GM21447 (cell line): Measurements from ENCODE around the gene TXNL4A.
"Not testable (repeated sequence)": the region's sequence is repeated elsewhere in the genome, so short reads cannot be mapped to it uniquely, and the experiment has no call there.

ENCODE experiments used
- ATAC-seq: cut with Tn5 transposase; IDR thresholded peaks from one replicate; pipeline ENCODE4 v1.9.1; 2021; ENCODE audit not compliant: unreplicated experiment

TXNL4A gene

GRCh38 chr18:79999701-80000100 lies 11.3 kb upstream of the TXNL4A start:
- ATAC-seq = not testable (repeated sequence)

GRCh38 chr18:79991494-79991893 lies 3.1 kb upstream of the TXNL4A start:
- ATAC-seq = no peak

GRCh38 chr18:79989195-79989497 lies 783 bp upstream of the TXNL4A start:
- no peak for ATAC-seq

GRCh38 chr18:79988071-79988450 lies 302 bp downstream of the TXNL4A start:
- peak; percentile 64 for ATAC-seq

- no peak for ATAC-seq
Measured at GRCh38 chr18:79987566-79987965, 797 bp downstream of the TXNL4A start.

GRCh38 chr18:79986726-79987125 lies 1.6 kb downstream of the TXNL4A start:
- ATAC-seq = no peak

- no peak for ATAC-seq
Measured at GRCh38 chr18:79985172-79985571, 3.2 kb downstream of the TXNL4A start.

GRCh38 chr18:79983793-79984192 lies 4.6 kb downstream of the TXNL4A start:
- no peak for ATAC-seq

- no peak for ATAC-seq
Measured at GRCh38 chr18:79983253-79983652, 5.1 kb downstream of the TXNL4A start.

- ATAC-seq = no peak
Measured at GRCh38 chr18:79982736-79983135, 5.6 kb downstream of the TXNL4A start.

- ATAC-seq = no peak
Measured at GRCh38 chr18:79980585-79980984, 7.8 kb downstream of the TXNL4A start.

- no peak for ATAC-seq
Measured at GRCh38 chr18:79979843-79980242, 8.5 kb downstream of the TXNL4A start.

GRCh38 chr18:79975985-79976680 lies 12.2 kb downstream of the TXNL4A start:
- no peak for ATAC-seq

- ATAC-seq = no peak
Measured at GRCh38 chr18:79975043-79975442, 13.3 kb downstream of the TXNL4A start.

GRCh38 chr18:79974025-79974654 lies 14.2 kb downstream of the TXNL4A start:
- no peak for ATAC-seq

- ATAC-seq = no peak
Measured at GRCh38 chr18:79973517-79973916, 14.8 kb downstream of the TXNL4A start.

GRCh38 chr18:79972720-79973119 lies 15.6 kb downstream of the TXNL4A start:
- ATAC-seq = no peak

GRCh38 chr18:79971986-79972385 lies 16.4 kb downstream of the TXNL4A start:
- ATAC-seq = no peak

GRCh38 chr18:79971211-79971952 lies 17.0 kb downstream of the TXNL4A start:
- ATAC-seq = no peak

- no peak for ATAC-seq
Measured at GRCh38 chr18:79970419-79971133, 17.8 kb downstream of the TXNL4A start.

- ATAC-seq = no peak
Measured at GRCh38 chr18:79965119-79965902, 23.1 kb downstream of the TXNL4A start.
